Stimulated activated CD8-positive, alpha-beta memory T cell treated with anti-CD3 and anti-CD28 coated beads, Interleukin-4, amount 100 ng/mL, for 24 hours (primary cell): ENCODE results near the gene CADM3.

Experiments used
- DNase-seq: peaks from one replicate; pipeline ENCODE4 v3.0.0-alpha.2; 2020; ENCODE audit warnings: low read depth

CADM3 gene

GRCh38 chr1:159173320-159173719, 1.9 kb downstream of the CADM3 start:
- no peak for DNase-seq

GRCh38 chr1:159175571-159175970, 4.2 kb downstream of the CADM3 start:
- no peak for DNase-seq

GRCh38 chr1:159177272-159177907, 6.0 kb downstream of the CADM3 start:
- DNase-seq: no peak

DNA sequence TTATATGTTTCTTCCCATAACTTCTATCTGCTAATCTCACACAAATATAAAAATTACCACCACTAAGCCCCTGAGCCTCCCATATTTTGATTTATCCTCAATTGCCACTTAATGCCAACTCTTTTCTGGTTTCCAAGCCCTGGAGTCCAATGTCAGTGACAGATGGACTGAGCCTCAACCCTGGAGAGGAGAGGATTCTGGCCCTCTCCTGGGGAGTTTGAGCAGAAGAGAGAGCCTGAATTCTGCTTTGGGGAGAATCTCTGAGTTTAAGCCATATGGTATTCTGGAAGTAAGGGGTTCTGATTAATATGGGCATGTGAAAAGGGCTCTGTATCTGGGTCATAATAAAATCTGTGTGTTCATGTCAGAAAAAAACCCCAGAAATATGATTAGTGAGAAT, 8.5 kb downstream of the CADM3 start:
- no peak for DNase-seq

DNA sequence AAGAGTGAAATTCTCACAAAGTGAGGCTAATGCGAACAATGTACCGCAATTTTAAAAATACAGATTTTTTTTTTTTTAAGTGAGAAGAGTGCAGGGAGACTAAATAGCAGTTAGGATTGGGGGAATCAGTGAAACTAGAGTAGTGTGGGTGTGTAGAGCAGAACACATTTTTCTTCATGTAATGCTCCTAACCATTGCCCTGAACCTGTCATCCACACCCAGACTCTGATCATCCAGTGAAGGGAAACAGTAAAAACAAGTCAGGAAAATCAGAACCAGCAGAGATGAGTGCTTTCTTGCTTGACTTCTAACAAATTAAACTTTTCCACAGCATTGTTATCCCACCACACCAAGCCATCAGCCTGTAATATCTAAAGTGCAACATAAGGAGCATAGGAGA, 9.1 kb downstream of the CADM3 start:
- no peak for DNase-seq

- DNase-seq: no peak
These were observed 10.1 kb downstream of the CADM3 start for GRCh38 chr1:159181328-159182024.

DNA sequence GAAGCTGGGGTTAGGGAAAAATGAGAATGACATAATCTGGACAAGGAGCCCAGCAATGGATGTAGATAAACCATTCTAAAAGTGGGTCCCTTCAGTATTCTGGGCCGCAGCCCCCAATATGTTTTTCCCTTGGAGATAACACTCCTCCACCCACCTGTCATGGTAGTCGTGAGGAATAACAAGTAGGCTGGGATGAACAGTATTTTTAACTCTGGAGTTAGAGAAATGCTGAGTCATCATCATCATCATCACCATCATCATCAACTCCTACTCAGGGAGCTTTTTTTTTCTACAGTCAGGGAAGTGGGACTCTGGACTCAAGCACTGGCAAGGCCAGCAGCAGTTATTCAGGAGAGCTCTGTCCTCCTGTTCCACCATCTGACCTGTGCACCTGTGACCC, 12.8 kb downstream of the CADM3 start:
- DNase-seq: no peak

- DNase-seq: no peak
These were observed 13.7 kb downstream of the CADM3 start for GRCh38 chr1:159185121-159185520.

GRCh38 chr1:159187033-159187432, 15.6 kb downstream of the CADM3 start:
- no peak for DNase-seq

GRCh38 chr1:159187647-159188374, 16.4 kb downstream of the CADM3 start:
- no peak for DNase-seq

GRCh38 chr1:159188375-159188788, 17.0 kb downstream of the CADM3 start:
- DNase-seq: no peak

GRCh38 chr1:159190441-159190840, 19.0 kb downstream of the CADM3 start:
- no peak for DNase-seq

DNA sequence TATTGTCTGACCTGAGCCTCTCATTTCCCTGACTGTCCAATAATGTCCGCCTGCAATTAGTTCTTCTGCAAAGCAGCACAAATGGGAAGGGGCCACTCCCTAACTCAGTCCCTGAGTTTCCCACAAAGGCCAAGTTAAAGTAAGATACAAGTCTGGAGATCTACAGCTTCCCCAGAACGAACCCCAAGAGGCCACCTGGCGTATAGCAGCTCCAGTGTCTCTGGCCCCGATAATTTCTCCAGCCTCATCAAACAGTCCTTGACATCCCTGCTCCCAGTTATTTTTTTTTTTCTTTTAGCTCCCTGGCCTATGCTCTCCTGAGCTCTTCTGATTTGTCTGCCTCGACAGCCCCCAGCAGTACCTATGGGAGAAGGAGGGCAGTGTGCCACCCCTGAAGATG, 25.1 kb downstream of the CADM3 start:
- no peak for DNase-seq

- peak; percentile 37 for DNase-seq
These were observed 26.4 kb downstream of the CADM3 start for GRCh38 chr1:159197561-159198557.

DNA sequence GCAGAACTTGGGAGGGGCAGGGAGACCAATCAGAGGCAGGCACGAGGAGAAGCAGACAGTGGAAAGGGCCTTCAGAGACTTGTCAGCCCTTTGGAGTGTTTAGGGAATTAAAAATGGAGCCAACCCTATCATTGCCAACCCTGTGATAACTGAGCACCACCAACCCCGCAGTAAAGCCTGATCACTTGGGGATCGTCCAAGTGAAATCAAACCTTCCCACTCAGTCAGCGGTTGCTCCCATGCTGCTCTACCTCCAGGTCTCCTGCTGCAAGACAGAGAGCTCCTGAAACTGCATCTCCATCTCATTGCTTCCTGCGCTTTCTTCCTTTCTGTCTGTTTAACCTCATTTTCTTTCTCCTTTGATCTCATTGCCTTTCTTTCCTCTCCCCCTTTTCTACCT, 28.5 kb downstream of the CADM3 start:
- DNase-seq: no peak

- no peak for DNase-seq
These were observed 29.4 kb downstream of the CADM3 start for GRCh38 chr1:159200769-159201168.

DNA sequence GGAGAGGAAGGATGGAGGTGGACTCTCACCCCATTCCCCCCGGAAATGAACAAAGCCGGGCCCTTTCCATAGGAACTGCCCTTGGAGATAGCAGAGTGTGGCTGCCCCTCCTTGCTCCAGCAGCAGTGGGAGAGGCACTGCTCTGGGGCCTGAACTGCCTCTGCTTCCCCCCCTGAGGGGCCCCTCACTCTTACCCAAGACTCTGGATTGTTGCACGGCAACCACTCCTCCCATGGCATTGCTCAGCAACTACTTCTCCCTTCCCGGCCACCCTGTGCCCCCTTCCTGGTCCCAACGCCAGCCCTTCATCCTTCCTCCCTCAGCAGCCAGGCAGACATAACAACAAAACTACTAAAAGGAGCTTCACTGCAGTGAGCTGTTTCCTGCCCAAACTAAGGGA, 30.2 kb downstream of the CADM3 start:
- DNase-seq: no peak

- DNase-seq: no peak
These were observed 32.2 kb downstream of the CADM3 start for GRCh38 chr1:159203610-159204009.

DNA sequence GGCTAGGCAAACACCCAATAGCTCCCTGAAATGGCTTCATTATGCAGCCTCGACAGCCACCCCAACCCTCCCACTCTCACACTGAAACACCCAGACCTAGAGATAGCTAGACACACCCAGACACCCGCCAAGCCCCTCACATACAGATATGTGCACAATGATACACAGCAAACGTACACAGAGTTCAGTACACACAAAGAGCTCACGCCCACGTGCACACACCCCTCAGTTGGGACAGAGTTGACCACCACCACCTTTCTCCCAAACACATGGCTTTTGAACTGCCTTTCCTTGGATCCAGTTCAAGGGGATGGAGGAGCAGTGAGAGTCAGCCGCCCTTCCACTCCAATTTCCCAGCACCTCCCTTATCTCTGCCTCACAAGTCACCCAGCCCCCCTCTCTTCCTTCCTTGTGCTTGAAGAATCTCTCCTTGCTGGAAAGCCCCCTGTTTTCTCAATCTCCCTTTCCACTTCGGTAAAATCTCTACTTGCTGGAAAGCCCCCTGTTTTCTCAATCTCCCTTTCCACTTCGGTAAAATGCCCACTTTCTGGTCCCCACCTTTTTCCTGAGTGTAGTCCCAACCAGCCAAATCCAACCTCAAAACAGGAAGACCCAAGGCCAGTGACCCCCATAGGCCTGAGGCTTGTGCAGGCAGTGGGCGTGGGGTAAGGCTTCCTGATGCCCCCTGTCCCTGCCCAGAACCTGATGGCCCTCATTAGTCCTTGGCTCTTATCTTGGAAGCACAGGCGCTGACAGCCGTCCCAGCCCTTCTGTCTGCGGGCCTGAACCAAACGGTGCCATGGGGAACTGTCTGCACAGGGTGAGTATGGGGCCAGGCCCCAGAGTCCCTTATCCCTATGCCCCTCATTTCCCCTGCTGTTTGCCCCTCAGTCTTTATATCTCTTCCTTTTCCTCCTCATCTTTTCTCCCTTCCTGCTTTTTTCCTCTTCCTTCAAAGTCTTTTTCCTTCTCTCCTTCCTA, 33.0 kb downstream of the CADM3 start, which contains the start of gene ACKR1:
Gene ACKR1, plus strand, starts transcription at position 715 of the 981 bp plus-strand sequence. Its CDS starts 85 bp downstream, at position 800.
- no peak for DNase-seq

GRCh38 chr1:159205225-159205624, 33.8 kb downstream of the CADM3 start:
- no peak for DNase-seq

GRCh38 chr1:159206110-159206509, 34.7 kb downstream of the CADM3 start:
- no peak for DNase-seq
